Activated T-helper 9 cell treated with anti-CD3 and anti-CD28 coated beads, Interleukin-2, amount 50 U/mL, for 16 hours (primary cell): Measurements from ENCODE around the gene PDIA5.

ENCODE experiments used
- DNase-seq: peaks from one replicate; pipeline ENCODE4 v3.0.0-alpha.2; 2020; ENCODE audit warnings: low read depth

PDIA5 gene

GRCh38 chr3:123042413-123042812 lies 24.4 kb upstream of the PDIA5 start:
- no peak for DNase-seq

DNA sequence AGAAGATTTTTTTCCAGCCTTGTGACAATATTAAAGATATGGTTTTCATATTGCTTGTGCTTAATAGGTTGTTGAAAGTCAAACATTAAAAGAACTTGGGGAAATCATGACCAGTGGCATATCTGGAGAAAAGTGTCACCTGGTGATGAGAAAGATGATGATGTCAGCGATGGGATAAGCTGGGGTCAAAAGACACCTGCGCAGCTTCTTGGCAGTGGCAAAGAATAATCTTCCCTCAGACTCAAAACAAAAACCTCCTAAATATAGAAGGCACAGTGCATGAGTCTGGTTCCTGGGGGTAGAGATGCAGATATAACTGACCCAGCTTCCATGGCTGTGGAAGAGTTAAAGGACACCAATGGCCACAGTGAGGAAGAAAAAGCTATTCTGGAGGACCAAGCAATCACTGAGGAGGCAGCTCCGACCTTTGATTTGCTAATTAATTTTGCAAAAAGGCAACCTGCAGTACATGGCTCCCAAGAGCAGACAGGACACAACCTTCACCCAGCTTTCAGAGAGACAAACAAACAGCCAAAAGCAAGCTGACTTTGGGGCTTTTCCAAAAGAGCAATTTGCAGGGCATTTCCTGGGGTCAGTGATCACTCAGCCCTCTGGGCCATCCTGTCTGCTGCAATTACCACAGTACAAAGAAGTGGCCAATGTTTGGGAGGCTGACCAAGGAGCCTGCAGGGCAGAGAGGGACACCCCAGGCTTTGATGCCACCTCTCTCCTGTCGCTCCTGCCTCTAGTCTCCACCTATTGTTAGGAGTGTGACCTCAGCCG lies 21.7 kb upstream of the PDIA5 start:
- no peak for DNase-seq

DNA sequence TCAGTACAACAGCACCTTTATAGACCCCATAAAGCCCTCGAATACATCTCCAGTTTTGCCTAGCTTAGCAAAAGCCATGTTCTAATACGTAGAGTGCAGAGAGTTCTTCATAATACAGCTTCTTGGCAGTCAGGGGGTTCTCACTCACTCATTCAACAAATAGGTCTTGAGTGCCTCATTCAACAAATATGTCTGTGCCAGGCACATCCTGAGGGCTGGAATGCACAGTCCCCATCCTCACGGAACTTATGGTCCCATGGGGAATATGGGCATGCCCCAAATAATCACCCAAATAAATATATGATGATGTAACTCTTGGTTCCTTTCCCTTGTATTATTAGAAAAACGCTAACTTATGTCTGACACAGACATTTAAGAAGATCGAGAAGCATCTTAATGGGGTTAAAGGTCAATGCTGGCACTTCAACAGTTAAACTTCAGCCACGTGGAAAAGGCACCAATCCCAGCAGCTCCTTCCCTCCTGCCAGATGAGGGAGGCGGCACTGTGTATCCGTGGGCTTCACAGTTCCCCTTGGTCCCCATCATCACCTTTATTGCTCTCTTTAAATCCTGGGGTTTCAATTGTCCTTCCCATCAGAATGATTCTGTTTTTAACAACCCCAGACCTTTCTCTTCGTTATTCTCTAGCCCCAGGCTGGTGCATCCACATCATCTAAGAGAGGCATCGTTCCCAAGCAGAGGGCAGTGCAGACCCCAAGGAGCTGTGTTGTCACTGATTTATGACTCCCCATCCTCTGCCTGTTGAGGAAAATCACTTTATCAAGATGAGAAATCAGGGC lies 20.4 kb upstream of the PDIA5 start:
- DNase-seq = no peak

- DNase-seq = no peak
These were observed 19.8 kb upstream of the PDIA5 start for GRCh38 chr3:123047062-123047319.

DNA sequence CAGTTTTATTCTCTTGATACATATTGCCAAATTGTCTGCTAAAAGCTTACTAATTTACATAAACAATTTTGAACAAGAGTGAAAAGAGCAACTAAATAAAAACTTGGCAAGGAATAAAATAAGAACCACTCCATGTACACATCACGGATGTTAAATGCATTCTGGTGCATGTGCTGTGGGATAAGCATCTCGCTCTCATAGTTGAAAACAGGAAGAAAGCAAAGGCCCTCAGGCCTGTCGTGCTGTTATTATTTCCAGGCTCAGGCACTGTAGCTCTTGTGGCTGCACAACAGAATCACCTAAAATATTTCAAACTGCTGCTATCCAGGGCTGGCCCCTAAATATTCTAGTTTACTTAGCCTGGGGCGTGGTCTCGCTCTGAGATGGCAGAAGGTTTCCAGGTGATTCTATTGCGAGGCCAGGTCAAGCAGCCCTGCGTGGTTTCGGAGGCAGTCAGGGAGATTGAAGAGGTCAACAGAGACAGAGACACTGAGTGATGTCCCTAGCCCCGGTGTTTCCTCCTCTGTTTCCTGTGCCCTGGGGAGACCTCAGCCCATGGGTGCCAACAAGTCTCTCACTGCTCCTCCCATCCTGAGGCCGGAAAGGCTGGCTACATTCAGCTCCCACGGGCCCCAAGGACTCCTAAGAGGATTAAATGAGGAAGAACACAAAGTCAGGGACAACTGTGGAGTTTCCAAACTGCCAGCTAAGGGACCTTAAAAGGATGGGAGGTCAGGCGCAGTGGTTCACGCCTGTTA lies 18.2 kb upstream of the PDIA5 start:
- DNase-seq = no peak

- no peak for DNase-seq
These were observed 16.2 kb upstream of the PDIA5 start for GRCh38 chr3:123050666-123051065.

GRCh38 chr3:123053107-123053506 lies 13.7 kb upstream of the PDIA5 start:
- no peak for DNase-seq

DNA sequence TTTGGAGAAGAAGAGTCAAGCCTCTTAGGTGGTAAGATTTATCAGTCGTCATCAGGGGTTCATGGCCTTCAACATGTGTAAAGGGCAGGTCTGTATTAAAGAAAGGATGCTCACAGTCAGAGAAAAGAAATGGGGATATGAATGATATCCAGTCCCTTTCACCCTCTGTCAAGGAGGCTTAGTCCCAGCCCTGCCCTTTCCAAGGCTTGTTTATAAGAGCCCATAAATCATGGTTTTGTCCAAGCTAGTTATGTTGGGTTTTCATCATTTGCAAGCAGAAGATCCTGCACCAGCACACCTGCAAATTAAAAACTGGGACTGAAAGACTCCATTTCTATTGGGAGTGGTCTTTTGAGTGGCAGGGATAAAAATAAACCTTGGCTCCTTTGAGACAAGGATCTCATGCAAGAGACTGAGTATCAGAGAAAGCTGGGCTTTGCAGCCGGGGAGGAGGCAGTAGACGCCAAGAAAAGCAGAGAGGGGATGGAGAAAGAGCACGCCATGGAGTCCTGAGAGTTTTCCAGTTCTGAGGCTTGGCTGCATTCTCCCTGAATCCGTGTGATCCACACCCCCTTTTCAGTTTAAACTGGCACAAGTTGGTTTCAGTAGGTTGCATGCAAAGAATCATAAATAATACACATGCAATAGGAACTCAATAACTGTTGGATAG lies 12.6 kb upstream of the PDIA5 start:
- DNase-seq = no peak

- DNase-seq = no peak
These were observed 11.9 kb upstream of the PDIA5 start for GRCh38 chr3:123054931-123055330.

GRCh38 chr3:123055352-123055751 lies 11.5 kb upstream of the PDIA5 start:
- no peak for DNase-seq

GRCh38 chr3:123058505-123058904 lies 8.3 kb upstream of the PDIA5 start:
- DNase-seq = no peak

- no peak for DNase-seq
These were observed 6.8 kb upstream of the PDIA5 start for GRCh38 chr3:123060054-123060453.

DNA sequence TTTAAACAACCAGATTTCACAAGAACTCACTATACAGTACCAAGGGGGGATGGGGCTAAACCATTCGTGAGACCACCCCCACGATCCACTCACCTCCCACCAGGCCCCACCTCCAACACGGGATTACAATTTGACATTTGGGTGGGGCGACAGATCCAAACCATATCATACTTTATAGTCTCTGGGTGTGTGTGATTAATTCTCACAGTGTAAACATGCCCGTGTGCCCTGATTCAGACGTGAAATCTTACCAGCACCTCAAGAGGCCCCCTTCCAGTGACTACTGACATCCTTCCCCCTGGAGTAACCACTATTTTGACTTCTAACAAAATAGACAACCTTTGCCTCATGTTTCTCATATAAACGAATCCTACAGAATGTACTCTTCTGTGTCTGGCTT lies 5.0 kb upstream of the PDIA5 start:
- DNase-seq = no peak

GRCh38 chr3:123063034-123063433 lies 3.8 kb upstream of the PDIA5 start:
- DNase-seq = no peak

GRCh38 chr3:123064506-123064905 lies 2.3 kb upstream of the PDIA5 start:
- no peak for DNase-seq

GRCh38 chr3:123064914-123065313 lies 1.9 kb upstream of the PDIA5 start:
- DNase-seq = no peak

DNA sequence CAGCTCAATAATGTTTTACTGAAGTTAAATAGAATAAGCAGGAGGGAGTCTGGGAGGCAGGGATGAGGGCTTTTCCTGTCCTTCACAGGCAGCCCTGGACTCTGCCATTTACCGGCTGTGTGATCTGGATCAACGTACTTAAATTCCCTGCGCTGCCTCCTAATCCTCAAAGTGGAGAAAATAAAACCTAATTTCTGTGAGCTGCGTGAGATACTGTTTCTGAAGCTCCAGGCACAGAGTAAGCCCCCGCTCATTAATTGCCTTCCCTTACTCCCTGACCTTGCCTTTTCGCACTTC lies 278 bp upstream of the PDIA5 start:
- no peak for DNase-seq

DNA sequence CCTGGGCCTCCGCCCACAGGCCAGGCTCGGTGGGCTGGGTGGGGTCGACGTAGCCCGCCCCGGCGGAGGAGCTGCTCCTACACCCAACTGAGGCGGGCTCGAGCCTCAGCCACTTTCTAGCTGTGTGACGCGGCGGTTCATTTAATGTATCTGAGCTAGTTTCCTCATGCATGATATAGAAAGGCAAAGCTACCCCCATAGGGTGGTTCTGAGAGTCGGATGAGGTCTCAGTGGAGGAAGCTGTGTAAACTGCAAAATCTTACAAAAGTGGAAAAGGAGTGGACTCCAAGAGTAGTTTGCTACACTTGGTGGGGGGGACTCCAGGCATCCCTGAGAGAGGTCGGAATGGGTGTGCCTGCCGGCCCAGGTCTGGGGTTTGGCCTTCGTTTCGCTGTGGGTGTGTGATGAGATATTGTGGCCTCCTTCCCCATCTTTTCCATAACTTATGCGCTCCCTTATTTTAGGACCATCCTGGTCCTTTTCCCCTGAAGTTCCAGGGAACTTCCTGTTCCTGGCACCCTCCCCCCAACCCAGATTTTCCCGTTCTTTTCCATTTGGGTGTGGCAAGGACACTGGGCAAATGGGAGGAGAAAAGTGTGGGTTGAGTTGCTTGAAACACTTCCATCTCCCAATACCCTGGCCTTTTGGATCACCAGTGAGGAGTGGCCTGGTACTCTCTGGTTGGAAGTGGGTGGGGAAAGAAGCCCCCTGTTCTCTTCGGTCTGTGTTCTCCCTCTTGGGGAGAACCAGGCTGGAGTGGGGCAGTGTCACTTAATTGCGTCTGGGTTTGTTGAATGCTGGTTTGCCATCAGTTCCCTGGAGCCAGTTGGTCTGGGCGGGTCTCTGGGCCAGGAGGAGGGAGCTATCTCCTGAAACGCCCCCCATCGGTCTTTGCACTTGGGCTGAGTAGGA lies 1.1 kb downstream of the PDIA5 start:
- DNase-seq = no peak

DNA sequence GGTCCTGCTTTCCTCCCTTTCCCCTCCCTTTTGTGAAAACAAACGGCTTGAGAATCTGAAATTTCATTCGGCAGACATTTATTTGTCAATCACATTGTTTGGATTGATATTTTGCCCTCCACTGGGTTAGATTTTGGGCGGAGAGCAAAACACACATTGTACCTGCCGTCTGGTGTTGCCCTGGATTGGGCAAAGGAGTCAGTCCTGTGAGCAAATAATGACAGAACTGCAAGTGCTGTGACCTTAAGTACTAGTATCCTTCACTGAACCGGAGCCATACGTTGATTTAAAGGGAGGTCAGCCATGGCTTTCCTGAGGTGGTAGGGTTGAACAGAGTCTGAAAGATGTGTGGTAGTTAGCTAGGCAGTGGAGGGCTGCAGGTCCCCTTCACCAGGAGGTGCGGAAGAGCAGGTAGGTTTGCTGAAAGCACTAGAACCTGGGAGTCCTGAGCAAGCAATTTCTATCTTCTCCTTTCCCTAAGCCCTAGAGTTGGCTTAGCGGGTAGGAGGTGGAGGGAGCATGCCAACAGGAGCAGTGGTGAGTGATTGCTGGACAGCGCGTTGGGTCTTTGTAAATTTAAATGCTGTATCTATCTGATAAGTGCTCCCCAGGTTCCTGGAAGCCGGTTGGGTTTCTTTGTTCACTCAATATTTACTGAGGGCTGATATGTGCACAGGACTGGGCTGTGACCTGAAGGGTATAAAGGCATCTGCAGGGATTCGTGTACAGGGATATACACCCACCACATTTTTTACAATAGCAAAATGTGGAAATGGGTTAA lies 2.0 kb downstream of the PDIA5 start:
- DNase-seq = no peak

- DNase-seq = no peak
These were observed 3.7 kb downstream of the PDIA5 start for GRCh38 chr3:123070510-123070909.

- no peak for DNase-seq
These were observed 4.3 kb downstream of the PDIA5 start for GRCh38 chr3:123071146-123071545.
